ENCODE measurements around the gene GANAB.
"Not testable (repeated sequence)": the region's sequence is repeated elsewhere in the genome, so short reads cannot be mapped to it uniquely, and the experiment has no call there.

The GANAB gene

GRCh38 chr11:62676698-62677097, 30.3 kb upstream of the GANAB start:
- no peak for TF ChIP-seq CTCF (IDR thresholded peaks at IDR 0.05; ENCODE audit: low read depth, low read length, missing control alignments)
- no peak for DNase-seq (ENCODE audit: low read depth)
- H3K4me3 ChIP-seq (ENCODE audit: low read depth, low read length) = no peak overlapping the region

- not testable (repeated sequence) for H3K4me3 ChIP-seq (ENCODE audit: low read depth, low read length); DNase-seq (ENCODE audit: low read depth)
Measured at GRCh38 chr11:62675415-62675814, 29.0 kb upstream of the GANAB start.

GRCh38 chr11:62673196-62673525, 26.7 kb upstream of the GANAB start:
- TF ChIP-seq CTCF (IDR thresholded peaks at IDR 0.05; ENCODE audit: low read depth, low read length, missing control alignments) = no peak
- no peak overlapping the region for H3K4me3 ChIP-seq (ENCODE audit: low read depth, low read length)
- DNase-seq (ENCODE audit: low read depth) = no peak

GRCh38 chr11:62671608-62672389, 25.4 kb upstream of the GANAB start, which contains the start of the genes LBHD1 and UQCC3:
TSS of gene LBHD1 (minus strand) at chr11:62672267. CDS start at chr11:62670031, 2,236 bp downstream.
TSS of gene UQCC3 (plus strand) at chr11:62671673. CDS start at chr11:62671746, 73 bp downstream.
- H3K4me3 ChIP-seq (ENCODE audit: low read depth, low read length) = peak within 1 kb of the TSS; percentile 88
- DNase-seq (ENCODE audit: low read depth) = peak; percentile 76
- TF ChIP-seq CTCF (IDR thresholded peaks at IDR 0.05; ENCODE audit: low read depth, low read length, missing control alignments) = no peak

GRCh38 chr11:62671236-62671607, 24.8 kb upstream of the GANAB start:
- no peak for DNase-seq (ENCODE audit: low read depth)
- peak overlapping the region; percentile 88 for H3K4me3 ChIP-seq (ENCODE audit: low read depth, low read length)
- no peak for TF ChIP-seq CTCF (IDR thresholded peaks at IDR 0.05; ENCODE audit: low read depth, low read length, missing control alignments)

- TF ChIP-seq CTCF (IDR thresholded peaks at IDR 0.05; ENCODE audit: low read depth, low read length, missing control alignments) = no peak
- DNase-seq (ENCODE audit: low read depth) = no peak
- no peak overlapping the region for H3K4me3 ChIP-seq (ENCODE audit: low read depth, low read length)
Measured at GRCh38 chr11:62669420-62670161, 23.2 kb upstream of the GANAB start.

GRCh38 chr11:62667460-62667859, 21.0 kb upstream of the GANAB start:
- DNase-seq (ENCODE audit: low read depth) = no peak
- no peak for TF ChIP-seq CTCF (IDR thresholded peaks at IDR 0.05; ENCODE audit: low read depth, low read length, missing control alignments)
- H3K4me3 ChIP-seq (ENCODE audit: low read depth, low read length) = peak overlapping the region; percentile 69; the same call in 1 of the 2 replicates

Measured in GM12864 (cell line).